Measurements from ENCODE around the gene ERP44. TPM values are rescaled to one million over a fixed set of nuclear protein-coding genes. Genes with fewer than 3 reads are reported as not detected.

The ERP44 gene
- polyA plus RNA-seq, 3 donors, result 18.4 to 74.0 (median 66.3) TPM

DNA sequence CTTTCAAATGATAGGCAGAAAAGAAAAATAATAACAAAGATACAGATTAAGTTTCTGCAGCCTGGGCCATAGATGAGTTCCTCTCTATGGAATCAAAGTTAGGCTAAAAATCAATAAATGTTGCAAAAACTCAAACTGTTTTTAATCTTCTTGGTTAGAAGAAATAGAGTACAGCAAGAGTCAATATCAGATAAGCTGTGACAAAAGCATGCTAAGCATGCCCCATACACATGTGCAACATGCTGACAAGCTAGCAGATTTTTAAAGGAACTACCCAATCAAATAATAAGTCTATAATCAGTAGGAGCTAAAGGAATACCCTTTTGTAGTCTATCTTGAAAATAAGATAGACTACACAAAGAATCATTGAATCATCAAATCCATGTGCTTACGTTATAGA is 6.7 kb downstream of the ERP44 start:
- DNase-seq, result no peak
- Histone ChIP-seq H3K4me1 (ENCODE audit: control insufficient read depth in 1 of 2, insufficient read depth in 2 of 2, low read length in 2 of 2) (peaks cover 4 to 11% of the 10 kb centered on the region in 2 donors), H2AFZ (ENCODE audit: insufficient read depth, low read depth, low read length, poor library complexity, severe bottlenecking) (no peak overlapping the region), H4K20me1 (ENCODE audit: insufficient read depth, low read length) (peaks cover 91% of the 10 kb centered on the region), H3K27ac (ENCODE audit: low read depth in 1 of 2, low read length in 2 of 2) (no peak overlapping the region), H3K4me3 (replicated peaks in 1 of 3; ENCODE audit: low read depth in 2 of 3, low read length in 3 of 3) (no peak overlapping the region), H3K9ac (ENCODE audit: insufficient read depth, low read length, poor library complexity, severe bottlenecking) (no peak overlapping the region), H3K4me2 (replicated peaks; ENCODE audit: extremely low read depth, low read length, poor library complexity, severe bottlenecking) (no peak overlapping the region), H3K36me3 (replicated peaks in 1 of 2; ENCODE audit: control insufficient read depth in 1 of 2, insufficient read depth in 2 of 2, low read length in 2 of 2) (no peaks in the 10 kb centered on the region), H3K9me3 (replicated peaks in 1 of 2; ENCODE audit: control insufficient read depth in 1 of 2, insufficient read depth in 1 of 2, low read length in 2 of 2) (no peaks in the 10 kb centered on the region), H3K27me3 (ENCODE audit: control insufficient read depth in 2 of 2, insufficient read depth in 2 of 2, low read length in 2 of 2) (no peaks in the 10 kb centered on the region), H3K79me2 (ENCODE audit: insufficient read depth, low read length) (peaks cover 100% of the 10 kb centered on the region)
- no peak overlapping the region for H3K4me3 Mint-ChIP-seq
- H3K4me1 Mint-ChIP-seq, result peaks cover 42% of the 10 kb centered on the region
- peaks cover 0 to 4% (median 0%) of the 10 kb centered on the region in 3 donors for H3K27me3 Mint-ChIP-seq (ENCODE audit: low read depth in 3 of 3)
- H3K9me3 Mint-ChIP-seq, result no peaks in the 10 kb centered on the region
- no peak overlapping the region for H3K27ac Mint-ChIP-seq
- WGBS (ENCODE audit: insufficient coverage), result no CpG with 5 or more reads among the region's 1 CpG
- H3K36me3 Mint-ChIP-seq, result peaks cover 2 to 14% of the 10 kb centered on the region in 2 donors
- intact Hi-C loops (cut with micrococcal nuclease), result loop anchor here in 1 of 2 donors (10.0 kb wide), 3 partner anchors 267 to 1303 kb away; partner anchors contain the start of genes MRPL50, NR4A3 and ZNF189
- TF ChIP-seq, protein P1, sequence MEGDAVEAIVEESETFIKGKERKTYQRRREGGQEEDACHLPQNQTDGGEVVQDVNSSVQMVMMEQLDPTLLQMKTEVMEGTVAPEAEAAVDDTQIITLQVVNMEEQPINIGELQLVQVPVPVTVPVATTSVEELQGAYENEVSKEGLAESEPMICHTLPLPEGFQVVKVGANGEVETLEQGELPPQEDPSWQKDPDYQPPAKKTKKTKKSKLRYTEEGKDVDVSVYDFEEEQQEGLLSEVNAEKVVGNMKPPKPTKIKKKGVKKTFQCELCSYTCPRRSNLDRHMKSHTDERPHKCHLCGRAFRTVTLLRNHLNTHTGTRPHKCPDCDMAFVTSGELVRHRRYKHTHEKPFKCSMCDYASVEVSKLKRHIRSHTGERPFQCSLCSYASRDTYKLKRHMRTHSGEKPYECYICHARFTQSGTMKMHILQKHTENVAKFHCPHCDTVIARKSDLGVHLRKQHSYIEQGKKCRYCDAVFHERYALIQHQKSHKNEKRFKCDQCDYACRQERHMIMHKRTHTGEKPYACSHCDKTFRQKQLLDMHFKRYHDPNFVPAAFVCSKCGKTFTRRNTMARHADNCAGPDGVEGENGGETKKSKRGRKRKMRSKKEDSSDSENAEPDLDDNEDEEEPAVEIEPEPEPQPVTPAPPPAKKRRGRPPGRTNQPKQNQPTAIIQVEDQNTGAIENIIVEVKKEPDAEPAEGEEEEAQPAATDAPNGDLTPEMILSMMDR (IDR thresholded peaks at IDR 0.05), result no peak

DNA sequence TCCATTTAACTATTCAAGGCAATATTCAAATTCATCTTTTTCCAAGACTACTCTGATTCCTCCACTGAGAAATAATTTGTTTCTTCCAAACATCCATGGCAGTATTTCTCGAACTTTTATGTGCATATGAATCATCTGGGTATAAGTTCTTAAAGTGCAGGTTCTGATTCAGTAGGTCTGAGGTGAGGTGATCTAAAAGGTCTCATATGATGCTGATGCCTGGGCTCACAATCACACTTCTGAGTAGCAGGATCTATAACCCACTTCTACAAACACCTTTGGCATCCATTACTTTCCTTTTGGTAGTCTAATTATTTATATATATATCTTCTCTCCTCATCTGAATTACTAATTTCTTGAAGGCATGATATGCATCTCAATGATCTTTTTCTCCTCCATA is 7.2 kb downstream of the ERP44 start:
- H3K36me3 ChIP-seq (replicated peaks in 1 of 2; ENCODE audit: control insufficient read depth in 1 of 2, insufficient read depth in 2 of 2, low read length in 2 of 2), result no peaks in the 10 kb centered on the region
- DNase-seq, result no peak
- no peak overlapping the region for H2AFZ ChIP-seq (ENCODE audit: insufficient read depth, low read depth, low read length, poor library complexity, severe bottlenecking)
- no peak overlapping the region for H3K4me3 Mint-ChIP-seq
- H3K4me1 ChIP-seq (ENCODE audit: control insufficient read depth in 1 of 2, insufficient read depth in 2 of 2, low read length in 2 of 2), result peaks cover 5 to 10% of the 10 kb centered on the region in 2 donors
- H3K79me2 ChIP-seq (ENCODE audit: insufficient read depth, low read length), result peaks cover 100% of the 10 kb centered on the region
- no CpG with 5 or more reads among the region's 1 CpG for WGBS (ENCODE audit: insufficient coverage)
- H3K4me2 ChIP-seq (replicated peaks; ENCODE audit: extremely low read depth, low read length, poor library complexity, severe bottlenecking), result no peak overlapping the region
- H3K9me3 Mint-ChIP-seq, result no peaks in the 10 kb centered on the region
- TF ChIP-seq, protein P1 (IDR thresholded peaks at IDR 0.05), result no peak
- no peaks in the 10 kb centered on the region for H3K9me3 ChIP-seq (replicated peaks in 1 of 2; ENCODE audit: control insufficient read depth in 1 of 2, insufficient read depth in 1 of 2, low read length in 2 of 2)
- H3K4me1 Mint-ChIP-seq, result peaks cover 42% of the 10 kb centered on the region
- H3K27me3 ChIP-seq (ENCODE audit: control insufficient read depth in 2 of 2, insufficient read depth in 2 of 2, low read length in 2 of 2), result no peaks in the 10 kb centered on the region
- no peak overlapping the region for H3K27ac Mint-ChIP-seq
- H4K20me1 ChIP-seq (ENCODE audit: insufficient read depth, low read length), result peaks cover 95% of the 10 kb centered on the region
- no peak overlapping the region for H3K27ac ChIP-seq (ENCODE audit: low read depth in 1 of 2, low read length in 2 of 2)
- intact Hi-C loops (cut with micrococcal nuclease), result loop anchor here in 1 of 2 donors (10.0 kb wide), 3 partner anchors 267 to 1303 kb away; partner anchors contain the start of genes MRPL50, NR4A3 and ZNF189
- H3K36me3 Mint-ChIP-seq, result peaks cover 2 to 13% of the 10 kb centered on the region in 2 donors
- no peak overlapping the region for H3K9ac ChIP-seq (ENCODE audit: insufficient read depth, low read length, poor library complexity, severe bottlenecking)
- no peak overlapping the region for H3K4me3 ChIP-seq (replicated peaks in 1 of 3; ENCODE audit: low read depth in 2 of 3, low read length in 3 of 3)
- peaks cover 0 to 4% (median 0%) of the 10 kb centered on the region in 3 donors for H3K27me3 Mint-ChIP-seq (ENCODE audit: low read depth in 3 of 3)

All from CD14-positive monocyte (primary cell).